Esophagus muscularis mucosa (tissue), 4 donors: ENCODE measurements around the gene SIPA1L3. TPM values are rescaled to one million over a fixed set of nuclear protein-coding genes. Genes with fewer than 3 reads are reported as not detected.

Experiments
- DNase-seq: peaks from one replicate; pipeline ENCODE4 v3.0.0-alpha.2; 2017; ENCODE audit errors: extremely low spot score
- H3K27ac ChIP-seq, 4 donors: fragments of 200-600 bp; sonication (generic); replicated peaks in 1 of 4; 1 replicate in 3 of 4; 2 replicates in 1 of 4; pipeline ENCODE4 v1.5.1; 2016 to 2019; ENCODE audit warnings: mild to moderate bottlenecking in 1 of 4
- H3K27me3 ChIP-seq, 4 donors: fragments of 200-600 bp; sonication (generic); one replicate each; pipeline versions ENCODE4 v1.5.1 to v1.6.0; 2016 to 2019
- H3K36me3 ChIP-seq, 4 donors: fragments of 200-600 bp; sonication (generic); one replicate each; pipeline ENCODE4 v1.5.1; 2016 to 2019
- H3K4me1 ChIP-seq, 4 donors: fragments of 200-600 bp; sonication (generic); one replicate each; pipeline ENCODE4 v1.5.1; 2016 to 2019
- H3K4me3 ChIP-seq, 4 donors: fragments of 200-600 bp; sonication (generic); 1 replicate in 2 of 4; 2 replicates in 2 of 4; pipeline ENCODE4 v1.5.1; 2016 to 2019; ENCODE audit warnings: mild to moderate bottlenecking in 4 of 4, moderate library complexity in 1 of 4
- H3K9me3 ChIP-seq, 4 donors: fragments of 200-600 bp; sonication (generic); 1 replicate in 3 of 4; 2 replicates in 1 of 4; pipeline ENCODE4 v1.5.1; 2016 to 2019
- CTCF ChIP-seq, 3 experiments: fragments of 200-600 bp in 2 of 3; fragments of 450-650 bp in 1 of 3; sonication (generic) in 2 of 3; IDR thresholded peaks; one replicate each; pipeline ENCODE4 v1.5.1; 2017 to 2019; ENCODE audit warnings: antibody characterized with exemption in 3 of 3, mild to moderate bottlenecking in 2 of 3, moderate library complexity in 1 of 3
- EP300 ChIP-seq: sonication (generic); formaldehyde crosslinking; IDR thresholded peaks from one replicate; pipeline ENCODE4 v1.6.1; 2017; ENCODE audit warnings: antibody characterized with exemption
- POLR2A ChIP-seq: fragments of 450-650 bp; IDR thresholded peaks from one replicate; pipeline ENCODE4 v1.6.1; 2017; ENCODE audit warnings: antibody characterized with exemption, moderate library complexity, mild to moderate bottlenecking, low read depth
- POLR2AphosphoS5 ChIP-seq, 2 donors: sonication (generic); formaldehyde crosslinking; IDR thresholded peaks; one replicate each; pipeline ENCODE4 v1.6.1; 2017; ENCODE audit warnings: antibody characterized with exemption in 2 of 2
- WGBS: methylation state at CpG from one replicate; pipeline ENCODE4 v1.1.5; 2018; 5-methylcytosine and 5-hydroxymethylcytosine counted together
- intact Hi-C: fragments of 100-400 bp; cut with DNase I; formaldehyde crosslinking; loops from one replicate; pipeline ENCODE4 v1.15.1; 2023
- total RNA-seq, 4 donors: library from RNA; depleted of rRNA; stranded (reverse); fragments of >200 nt; gene quantifications; one replicate each; pipeline versions ENCODE4 v1.1.0 to v1.2.1, GENCODE V29; 2016

The SIPA1L3 gene
- total RNA-seq, 4 donors from 2014 or later, result 10.4 to 17.9 (median 13.2) TPM

GRCh38 chr19:38125238-38125637, 218.2 kb downstream of the SIPA1L3 start:
- intact Hi-C loops, result no loop called here
- TF ChIP-seq EP300, result no peak
- H3K4me1 ChIP-seq, result no peaks in the 10 kb centered on the region
- no peaks in the 10 kb centered on the region for H3K9me3 ChIP-seq
- H3K36me3 ChIP-seq, result peaks cover 6 to 43% (median 18%) of the 10 kb centered on the region in 4 donors
- no peaks in the 10 kb centered on the region for H3K27me3 ChIP-seq
- H3K4me3 ChIP-seq, result no peak overlapping the region
- DNase-seq, result no peak
- no peak overlapping the region for H3K27ac ChIP-seq
- WGBS, result 96% methylated on average over 6 of the region's 9 CpGs

- no peak overlapping the region for H3K27ac ChIP-seq
- intact Hi-C loops, result no loop called here
- no peak for TF ChIP-seq POLR2A
- no peak for TF ChIP-seq POLR2AphosphoS5 (IDR thresholded peaks at IDR 0.05)
- no peak for TF ChIP-seq EP300
- no peak for TF ChIP-seq CTCF (IDR thresholded peaks at IDR 0.05)
Observed at GRCh38 chr19:38130399-38130798, 223.4 kb downstream of the SIPA1L3 start.

GRCh38 chr19:38132781-38133180, 225.8 kb downstream of the SIPA1L3 start:
- no peaks in the 10 kb centered on the region for H3K27me3 ChIP-seq
- intact Hi-C loops, result no loop called here
- DNase-seq, result no peak
- 95% methylated on average over 6 of the region's 6 CpGs for WGBS
- H3K27ac ChIP-seq, result no peak overlapping the region
- no peak overlapping the region for H3K4me3 ChIP-seq
- TF ChIP-seq POLR2AphosphoS5 (IDR thresholded peaks at IDR 0.05) (no peak), CTCF (IDR thresholded peaks at IDR 0.05) (no peak), EP300 (no peak), POLR2A (no peak)
- peaks cover 0 to 24% (median 7%) of the 10 kb centered on the region in 4 donors for H3K36me3 ChIP-seq
- H3K9me3 ChIP-seq, result no peaks in the 10 kb centered on the region
- H3K4me1 ChIP-seq, result no peaks in the 10 kb centered on the region

More at GRCh38 chr19:38130399-38130798, 223.4 kb downstream of the SIPA1L3 start:
- Histone ChIP-seq H3K36me3 (peaks cover 0 to 30% (median 9%) of the 10 kb centered on the region in 4 donors), H3K4me1 (no peaks in the 10 kb centered on the region), H3K4me3 (no peak overlapping the region), H3K27me3 (no peaks in the 10 kb centered on the region), H3K9me3 (no peaks in the 10 kb centered on the region)
- no peak for DNase-seq
- WGBS, result 93% methylated on average over 14 of the region's 25 CpGs

GRCh38 chr19:38133319-38133718, 226.3 kb downstream of the SIPA1L3 start:
- Histone ChIP-seq H3K4me1 (no peaks in the 10 kb centered on the region), H3K4me3 (no peak overlapping the region), H3K27me3 (no peaks in the 10 kb centered on the region), H3K27ac (no peak overlapping the region), H3K36me3 (peaks cover 0 to 29% (median 7%) of the 10 kb centered on the region in 4 donors), H3K9me3 (no peaks in the 10 kb centered on the region)
- TF ChIP-seq CTCF (IDR thresholded peaks at IDR 0.05) (no peak), POLR2AphosphoS5 (IDR thresholded peaks at IDR 0.05) (no peak), EP300 (no peak), POLR2A (no peak)
- intact Hi-C loops, result no loop called here
- no peak for DNase-seq
- WGBS, result 84% methylated on average over 3 of the region's 3 CpGs

GRCh38 chr19:38134540-38135149, 227.6 kb downstream of the SIPA1L3 start:
- H3K9me3 ChIP-seq, result no peaks in the 10 kb centered on the region
- TF ChIP-seq CTCF (IDR thresholded peaks at IDR 0.05), result peak in 2 of 3 experiments; percentile 25 to 38
- TF ChIP-seq EP300, result no peak
- no peak for TF ChIP-seq POLR2A
- TF ChIP-seq POLR2AphosphoS5 (IDR thresholded peaks at IDR 0.05), result no peak
- no peaks in the 10 kb centered on the region for H3K4me1 ChIP-seq
- intact Hi-C loops, result no loop called here
- peaks cover 0 to 29% (median 7%) of the 10 kb centered on the region in 4 donors for H3K36me3 ChIP-seq
- no peak for DNase-seq
- no peak overlapping the region for H3K4me3 ChIP-seq
- H3K27me3 ChIP-seq, result no peaks in the 10 kb centered on the region
- no peak overlapping the region for H3K27ac ChIP-seq
- WGBS, result 75% methylated on average over 14 of the region's 14 CpGs
